ENCODE measurements around the gene MRPL55. TPM values are rescaled to one million over a fixed set of nuclear protein-coding genes. Genes with fewer than 3 reads are reported as not detected.
A peak's percentile ranks its signal among the peaks of the same experiment; 100 is the strongest.

Gene MRPL55
- total RNA-seq, 5 donors from 2014 or later (not counting 1 experiment from before 2014, with no cell fraction given): 49.7 to 63.5 (median 55.9) TPM

- peaks cover 27% of the 10 kb centered on the region for H3K36me3 Mint-ChIP-seq
- no peaks in the 10 kb centered on the region for H3K9me3 Mint-ChIP-seq
- 74% methylated on average over 19 of the region's 21 CpGs for WGBS (ENCODE audit: insufficient coverage)
- ATAC-seq (replicated peaks in 1 of 4) (peak in 1 of 4 experiments; percentile 23), DNase-seq (no peak)
- ChIA-PET POLR2A (interaction anchor here in 1 of 2 donors (0.5 kb wide), 1 partner anchor 1387 kb away, joined by 3 read pairs; no protein-coding TSS in a partner anchor), CTCF (no interaction called here)
- Histone ChIP-seq H3K4me1 (ENCODE audit: control insufficient read depth in 1 of 2, extremely low read depth in 1 of 2, insufficient read depth in 2 of 2, low read length in 2 of 2) (peaks cover 57 to 94% of the 10 kb centered on the region in 2 experiments), H3K27me3 (replicated peaks in 1 of 2; ENCODE audit: control insufficient read depth in 2 of 2, extremely low read depth in 1 of 2, insufficient read depth in 2 of 2, low read length in 1 of 2) (no peaks in the 10 kb centered on the region), H3K4me3 (ENCODE audit: control insufficient read depth in 1 of 2, extremely low read depth in 1 of 2, low read length in 1 of 2) (no peak overlapping the region), H3K36me3 (ENCODE audit: control insufficient read depth in 2 of 2, extremely low read depth in 1 of 2, insufficient read depth in 1 of 2, low read length in 1 of 2) (peaks cover 2 to 19% of the 10 kb centered on the region in 2 donors), H3K27ac (ENCODE audit: low read length) (peak overlapping the region; percentile 45), H3K9me3 (no peaks in the 10 kb centered on the region)
- H3K4me1 Mint-ChIP-seq: peaks cover 84 to 91% (median 90%) of the 10 kb centered on the region in 3 donors
- no peaks in the 10 kb centered on the region for H3K27me3 Mint-ChIP-seq
- peak overlapping the region; percentile 86 to 90 for H3K27ac Mint-ChIP-seq
- H3K4me3 Mint-ChIP-seq: peak overlapping the region; percentile 59 to 94 (median 61)
These were observed 20.3 kb downstream of the MRPL55 start for GRCh38 chr1:228088586-228089498.

- peak in 3 of 4 experiments; percentile 13 to 39 (median 31) for ATAC-seq (replicated peaks in 1 of 4)
- H3K4me1 ChIP-seq (ENCODE audit: control insufficient read depth in 1 of 2, extremely low read depth in 1 of 2, insufficient read depth in 2 of 2, low read length in 2 of 2): peaks cover 59 to 96% of the 10 kb centered on the region in 2 experiments
- POLR2A ChIA-PET: no interaction called here
- 46% methylated on average over 7 of the region's 7 CpGs for WGBS (ENCODE audit: insufficient coverage)
- Mint-ChIP-seq H3K27ac (peak overlapping the region; percentile 86 to 90), H3K36me3 (peaks cover 31% of the 10 kb centered on the region), H3K9me3 (no peaks in the 10 kb centered on the region), H3K4me3 (peak overlapping the region; percentile 59 to 94 (median 71)), H3K27me3 (no peaks in the 10 kb centered on the region), H3K4me1 (peaks cover 90 to 96% (median 91%) of the 10 kb centered on the region in 3 donors)
- CTCF ChIA-PET: no interaction called here
- H3K4me3 ChIP-seq (ENCODE audit: control insufficient read depth in 1 of 2, extremely low read depth in 1 of 2, low read length in 1 of 2): no peak overlapping the region
- H3K36me3 ChIP-seq (ENCODE audit: control insufficient read depth in 2 of 2, extremely low read depth in 1 of 2, insufficient read depth in 1 of 2, low read length in 1 of 2): peaks cover 2 to 19% of the 10 kb centered on the region in 2 donors
- peak overlapping the region; percentile 45 for H3K27ac ChIP-seq (ENCODE audit: low read length)
- DNase-seq: peak in 1 of 35 experiments; percentile 27
- H3K27me3 ChIP-seq (replicated peaks in 1 of 2; ENCODE audit: control insufficient read depth in 2 of 2, extremely low read depth in 1 of 2, insufficient read depth in 2 of 2, low read length in 1 of 2): no peaks in the 10 kb centered on the region
- no peaks in the 10 kb centered on the region for H3K9me3 ChIP-seq
These were observed 21.3 kb downstream of the MRPL55 start for GRCh38 chr1:228087771-228088251.

GRCh38 chr1:228085287-228085951, 23.7 kb downstream of the MRPL55 start:
- H3K9me3 ChIP-seq: no peaks in the 10 kb centered on the region
- POLR2A ChIA-PET: interaction anchor here in 1 of 2 donors (0.9 kb wide), 1 partner anchor 12 kb away, joined by 3 read pairs; no protein-coding TSS in a partner anchor
- DNase-seq (no peak), ATAC-seq (replicated peaks in 1 of 4) (no peak)
- H3K36me3 ChIP-seq (ENCODE audit: control insufficient read depth in 2 of 2, extremely low read depth in 1 of 2, insufficient read depth in 1 of 2, low read length in 1 of 2): peaks cover 2 to 10% of the 10 kb centered on the region in 2 donors
- Mint-ChIP-seq H3K27me3 (no peaks in the 10 kb centered on the region), H3K36me3 (peaks cover 21% of the 10 kb centered on the region), H3K4me1 (peaks cover 72 to 80% (median 77%) of the 10 kb centered on the region in 3 donors), H3K27ac (peak overlapping the region; percentile 91), H3K4me3 (peak overlapping the region; percentile 93 to 94 (median 94)), H3K9me3 (no peaks in the 10 kb centered on the region)
- H3K4me3 ChIP-seq (ENCODE audit: control insufficient read depth in 1 of 2, extremely low read depth in 1 of 2, low read length in 1 of 2): no peak overlapping the region
- 69% methylated on average over 4 of the region's 6 CpGs for WGBS (ENCODE audit: insufficient coverage)
- H3K27ac ChIP-seq (ENCODE audit: low read length): peak overlapping the region; percentile 45
- no peaks in the 10 kb centered on the region for H3K27me3 ChIP-seq (replicated peaks in 1 of 2; ENCODE audit: control insufficient read depth in 2 of 2, extremely low read depth in 1 of 2, insufficient read depth in 2 of 2, low read length in 1 of 2)
- CTCF ChIA-PET: no interaction called here
- peaks cover 55 to 87% of the 10 kb centered on the region in 2 experiments for H3K4me1 ChIP-seq (ENCODE audit: control insufficient read depth in 1 of 2, extremely low read depth in 1 of 2, insufficient read depth in 2 of 2, low read length in 2 of 2)

- H3K27ac Mint-ChIP-seq: peak overlapping the region; percentile 91
- no peaks in the 10 kb centered on the region for H3K27me3 Mint-ChIP-seq
- H3K27ac ChIP-seq (ENCODE audit: low read length): peak overlapping the region; percentile 45
- no peaks in the 10 kb centered on the region for H3K9me3 ChIP-seq
- ATAC-seq (replicated peaks in 1 of 4) (no peak), DNase-seq (no peak)
- ChIA-PET CTCF (no interaction called here), POLR2A (interaction anchor here in 1 of 2 donors (2.2 kb wide), 1 partner anchor 14 kb away, joined by 5 read pairs; no protein-coding TSS in a partner anchor)
- no peaks in the 10 kb centered on the region for H3K9me3 Mint-ChIP-seq
- H3K4me3 ChIP-seq (ENCODE audit: control insufficient read depth in 1 of 2, extremely low read depth in 1 of 2, low read length in 1 of 2): peak overlapping the region in 1 of 2 donors; percentile 17
- no peaks in the 10 kb centered on the region for H3K27me3 ChIP-seq (replicated peaks in 1 of 2; ENCODE audit: control insufficient read depth in 2 of 2, extremely low read depth in 1 of 2, insufficient read depth in 2 of 2, low read length in 1 of 2)
- H3K4me1 Mint-ChIP-seq: peaks cover 68 to 76% (median 74%) of the 10 kb centered on the region in 3 donors
- H3K4me3 Mint-ChIP-seq: peak overlapping the region; percentile 93 to 94 (median 94)
- H3K4me1 ChIP-seq (ENCODE audit: control insufficient read depth in 1 of 2, extremely low read depth in 1 of 2, insufficient read depth in 2 of 2, low read length in 2 of 2): peaks cover 49 to 87% of the 10 kb centered on the region in 2 experiments
- peaks cover 21% of the 10 kb centered on the region for H3K36me3 Mint-ChIP-seq
- H3K36me3 ChIP-seq (ENCODE audit: control insufficient read depth in 2 of 2, extremely low read depth in 1 of 2, insufficient read depth in 1 of 2, low read length in 1 of 2): peaks cover 2 to 10% of the 10 kb centered on the region in 2 donors
- WGBS (ENCODE audit: insufficient coverage): 30% methylated on average over 2 of the region's 5 CpGs
These were observed 24.3 kb downstream of the MRPL55 start for GRCh38 chr1:228084797-228085196.

- WGBS (ENCODE audit: insufficient coverage): 20% methylated on average over 1 of the region's 3 CpGs
- Histone ChIP-seq H3K27me3 (replicated peaks in 1 of 2; ENCODE audit: control insufficient read depth in 2 of 2, extremely low read depth in 1 of 2, insufficient read depth in 2 of 2, low read length in 1 of 2) (no peaks in the 10 kb centered on the region), H3K4me1 (ENCODE audit: control insufficient read depth in 1 of 2, extremely low read depth in 1 of 2, insufficient read depth in 2 of 2, low read length in 2 of 2) (peaks cover 46 to 87% of the 10 kb centered on the region in 2 experiments), H3K36me3 (ENCODE audit: control insufficient read depth in 2 of 2, extremely low read depth in 1 of 2, insufficient read depth in 1 of 2, low read length in 1 of 2) (peaks cover 2 to 10% of the 10 kb centered on the region in 2 donors), H3K4me3 (ENCODE audit: control insufficient read depth in 1 of 2, extremely low read depth in 1 of 2, low read length in 1 of 2) (peak overlapping the region; percentile 88 to 95), H3K27ac (ENCODE audit: low read length) (peak overlapping the region; percentile 87), H3K9me3 (no peaks in the 10 kb centered on the region)
- Mint-ChIP-seq H3K4me1 (peaks cover 64 to 74% (median 69%) of the 10 kb centered on the region in 3 donors), H3K36me3 (peaks cover 21% of the 10 kb centered on the region), H3K9me3 (no peaks in the 10 kb centered on the region), H3K27ac (peak overlapping the region; percentile 91), H3K4me3 (peak overlapping the region; percentile 93 to 94 (median 94)), H3K27me3 (no peaks in the 10 kb centered on the region)
- CTCF ChIA-PET: no interaction called here
- no peak for DNase-seq
- POLR2A ChIA-PET: interaction anchor here in 1 of 2 donors (0.6 to 2.2 kb wide), 3 partner anchors 15 to 1383 kb away, joined by 3 to 5 read pairs (median 4); no protein-coding TSS in a partner anchor
- ATAC-seq (replicated peaks in 1 of 4): no peak
These were observed 24.8 kb downstream of the MRPL55 start for GRCh38 chr1:228084325-228084724.

- Histone ChIP-seq H3K4me1 (ENCODE audit: control insufficient read depth in 1 of 2, extremely low read depth in 1 of 2, insufficient read depth in 2 of 2, low read length in 2 of 2) (peaks cover 43 to 84% of the 10 kb centered on the region in 2 experiments), H3K4me3 (ENCODE audit: control insufficient read depth in 1 of 2, extremely low read depth in 1 of 2, low read length in 1 of 2) (peak overlapping the region; percentile 88 to 95), H3K27ac (ENCODE audit: low read length) (peak overlapping the region; percentile 87), H3K27me3 (replicated peaks in 1 of 2; ENCODE audit: control insufficient read depth in 2 of 2, extremely low read depth in 1 of 2, insufficient read depth in 2 of 2, low read length in 1 of 2) (no peaks in the 10 kb centered on the region), H3K9me3 (no peaks in the 10 kb centered on the region), H3K36me3 (ENCODE audit: control insufficient read depth in 2 of 2, extremely low read depth in 1 of 2, insufficient read depth in 1 of 2, low read length in 1 of 2) (peaks cover 2 to 9% of the 10 kb centered on the region in 2 donors)
- 12% methylated on average over 17 of the region's 17 CpGs for WGBS (ENCODE audit: insufficient coverage)
- Mint-ChIP-seq H3K36me3 (peaks cover 21% of the 10 kb centered on the region), H3K27me3 (no peaks in the 10 kb centered on the region), H3K4me3 (peak overlapping the region; percentile 93 to 94 (median 94)), H3K9me3 (no peaks in the 10 kb centered on the region), H3K27ac (peak overlapping the region; percentile 91), H3K4me1 (peaks cover 60 to 72% (median 65%) of the 10 kb centered on the region in 3 donors)
- ChIA-PET POLR2A (interaction anchor here in 1 of 2 donors (0.6 to 2.2 kb wide), 3 partner anchors 15 to 1383 kb away, joined by 3 to 5 read pairs (median 4); no protein-coding TSS in a partner anchor), CTCF (no interaction called here)
- ATAC-seq (replicated peaks in 1 of 4) (no peak), DNase-seq (no peak)
These were observed 25.2 kb downstream of the MRPL55 start for GRCh38 chr1:228083871-228084278.

Data from T-cell (primary cell).